Measurements from ENCODE around the gene MSH3. TPM values are rescaled to one million over a fixed set of nuclear protein-coding genes. Genes with fewer than 3 reads are reported as not detected.

MSH3 gene
- total RNA-seq, result 10 to 100 TPM; 14.6 to 15.5 (median 15.1) TPM

GRCh38 chr5:80654391-80655230 lies at the start of gene MSH3, which contains the start of gene DHFR:
TSS of gene MSH3 (plus strand) at chr5:80654652. CDS start at chr5:80654728, 76 bp downstream.
TSS of gene DHFR (minus strand) at chr5:80654983. CDS start at chr5:80654489, 494 bp downstream.
- DNase-seq (peak; percentile 82), ATAC-seq (peak; percentile 73 to 76)
- Mint-ChIP-seq H3K4me1 (ENCODE audit: low read depth) (peaks cover 22% of the 10 kb centered on the region), H3K27me3 (ENCODE audit: low read depth) (no peaks in the 10 kb centered on the region), H3K36me3 (ENCODE audit: insufficient read depth) (peaks cover 20% of the 10 kb centered on the region), H3K4me3 (peak within 1 kb of the TSS; percentile 85), H3K9me3 (no peaks in the 10 kb centered on the region)

GRCh38 chr5:80607343-80607742 lies 47.1 kb upstream of the MSH3 start:
- DNase-seq (no peak), ATAC-seq (no peak)
- Mint-ChIP-seq H3K4me3 (no peak overlapping the region), H3K9me3 (peaks cover 5% of the 10 kb centered on the region), H3K36me3 (ENCODE audit: insufficient read depth) (peaks cover 6% of the 10 kb centered on the region), H3K27me3 (ENCODE audit: low read depth) (no peaks in the 10 kb centered on the region), H3K4me1 (ENCODE audit: low read depth) (no peaks in the 10 kb centered on the region)

GRCh38 chr5:80607832-80608231 lies 46.6 kb upstream of the MSH3 start:
- Mint-ChIP-seq H3K4me3 (no peak overlapping the region), H3K36me3 (ENCODE audit: insufficient read depth) (peaks cover 6% of the 10 kb centered on the region), H3K9me3 (peaks cover 5% of the 10 kb centered on the region), H3K27me3 (ENCODE audit: low read depth) (no peaks in the 10 kb centered on the region), H3K4me1 (ENCODE audit: low read depth) (no peaks in the 10 kb centered on the region)
- no peak for DNase-seq
- no peak for ATAC-seq

- Mint-ChIP-seq H3K4me1 (ENCODE audit: low read depth) (no peaks in the 10 kb centered on the region), H3K9me3 (peaks cover 5% of the 10 kb centered on the region), H3K27me3 (ENCODE audit: low read depth) (no peaks in the 10 kb centered on the region), H3K4me3 (no peak overlapping the region), H3K36me3 (ENCODE audit: insufficient read depth) (peaks cover 6% of the 10 kb centered on the region)
- no peak for ATAC-seq
- DNase-seq, result no peak
Observed at GRCh38 chr5:80608731-80609130, 45.7 kb upstream of the MSH3 start.

GRCh38 chr5:80609692-80610091 lies 44.8 kb upstream of the MSH3 start:
- no peak for ATAC-seq

GRCh38 chr5:80615266-80615914 lies 39.1 kb upstream of the MSH3 start:
- no peak overlapping the region for H3K4me3 Mint-ChIP-seq
- peaks cover 2% of the 10 kb centered on the region for H3K36me3 Mint-ChIP-seq (ENCODE audit: insufficient read depth)
- DNase-seq, result no peak
- no peaks in the 10 kb centered on the region for H3K4me1 Mint-ChIP-seq (ENCODE audit: low read depth)
- ATAC-seq, result no peak
- H3K9me3 Mint-ChIP-seq, result no peaks in the 10 kb centered on the region
- H3K27me3 Mint-ChIP-seq (ENCODE audit: low read depth), result no peaks in the 10 kb centered on the region

More at GRCh38 chr5:80609692-80610091, 44.8 kb upstream of the MSH3 start:
- DNase-seq, result no peak
- Mint-ChIP-seq H3K4me3 (no peak overlapping the region), H3K36me3 (ENCODE audit: insufficient read depth) (peaks cover 6% of the 10 kb centered on the region), H3K4me1 (ENCODE audit: low read depth) (no peaks in the 10 kb centered on the region), H3K9me3 (peaks cover 5% of the 10 kb centered on the region), H3K27me3 (ENCODE audit: low read depth) (no peaks in the 10 kb centered on the region)

- Mint-ChIP-seq H3K36me3 (ENCODE audit: insufficient read depth) (peaks cover 14% of the 10 kb centered on the region), H3K9me3 (no peaks in the 10 kb centered on the region), H3K4me1 (ENCODE audit: low read depth) (no peaks in the 10 kb centered on the region), H3K27me3 (ENCODE audit: low read depth) (no peaks in the 10 kb centered on the region), H3K4me3 (no peak overlapping the region)
- ATAC-seq (no peak), DNase-seq (no peak)
Observed at GRCh38 chr5:80618438-80618837, 36.0 kb upstream of the MSH3 start.

GRCh38 chr5:80619086-80619485 lies 35.4 kb upstream of the MSH3 start:
- Mint-ChIP-seq H3K27me3 (ENCODE audit: low read depth) (no peaks in the 10 kb centered on the region), H3K9me3 (no peaks in the 10 kb centered on the region), H3K4me1 (ENCODE audit: low read depth) (no peaks in the 10 kb centered on the region), H3K4me3 (no peak overlapping the region), H3K36me3 (ENCODE audit: insufficient read depth) (peaks cover 14% of the 10 kb centered on the region)
- DNase-seq (no peak), ATAC-seq (no peak)

- no peaks in the 10 kb centered on the region for H3K4me1 Mint-ChIP-seq (ENCODE audit: low read depth)
- H3K4me3 Mint-ChIP-seq, result no peak overlapping the region
- ATAC-seq (no peak), DNase-seq (no peak)
- peaks cover 14% of the 10 kb centered on the region for H3K36me3 Mint-ChIP-seq (ENCODE audit: insufficient read depth)
- no peaks in the 10 kb centered on the region for H3K9me3 Mint-ChIP-seq
- H3K27me3 Mint-ChIP-seq (ENCODE audit: low read depth), result no peaks in the 10 kb centered on the region
Observed at GRCh38 chr5:80620211-80620610, 34.2 kb upstream of the MSH3 start.

- Mint-ChIP-seq H3K4me1 (ENCODE audit: low read depth) (no peaks in the 10 kb centered on the region), H3K27me3 (ENCODE audit: low read depth) (no peaks in the 10 kb centered on the region), H3K36me3 (ENCODE audit: insufficient read depth) (peaks cover 14% of the 10 kb centered on the region), H3K4me3 (no peak overlapping the region), H3K9me3 (no peaks in the 10 kb centered on the region)
- DNase-seq (no peak), ATAC-seq (no peak)
Observed at GRCh38 chr5:80622756-80623155, 31.7 kb upstream of the MSH3 start.

GRCh38 chr5:80623999-80624398 lies 30.5 kb upstream of the MSH3 start:
- H3K36me3 Mint-ChIP-seq (ENCODE audit: insufficient read depth), result peaks cover 11% of the 10 kb centered on the region
- ATAC-seq, result no peak
- no peak for DNase-seq
- H3K4me3 Mint-ChIP-seq, result no peak overlapping the region
- no peaks in the 10 kb centered on the region for H3K4me1 Mint-ChIP-seq (ENCODE audit: low read depth)
- H3K9me3 Mint-ChIP-seq, result no peaks in the 10 kb centered on the region
- no peaks in the 10 kb centered on the region for H3K27me3 Mint-ChIP-seq (ENCODE audit: low read depth)

- ATAC-seq (no peak), DNase-seq (no peak)
- Mint-ChIP-seq H3K4me1 (ENCODE audit: low read depth) (no peaks in the 10 kb centered on the region), H3K36me3 (ENCODE audit: insufficient read depth) (peaks cover 17% of the 10 kb centered on the region), H3K27me3 (ENCODE audit: low read depth) (no peaks in the 10 kb centered on the region), H3K9me3 (no peaks in the 10 kb centered on the region), H3K4me3 (no peak overlapping the region)
Observed at GRCh38 chr5:80625230-80625629, 29.2 kb upstream of the MSH3 start.

GRCh38 chr5:80629281-80629680 lies 25.2 kb upstream of the MSH3 start:
- no peak overlapping the region for H3K4me3 Mint-ChIP-seq
- H3K36me3 Mint-ChIP-seq (ENCODE audit: insufficient read depth), result peaks cover 13% of the 10 kb centered on the region
- no peaks in the 10 kb centered on the region for H3K27me3 Mint-ChIP-seq (ENCODE audit: low read depth)
- no peaks in the 10 kb centered on the region for H3K9me3 Mint-ChIP-seq
- ATAC-seq (no peak), DNase-seq (no peak)
- no peaks in the 10 kb centered on the region for H3K4me1 Mint-ChIP-seq (ENCODE audit: low read depth)

GRCh38 chr5:80631278-80632259 lies 22.9 kb upstream of the MSH3 start:
- H3K36me3 Mint-ChIP-seq (ENCODE audit: insufficient read depth), result peaks cover 13% of the 10 kb centered on the region
- H3K27me3 Mint-ChIP-seq (ENCODE audit: low read depth), result no peaks in the 10 kb centered on the region
- no peak overlapping the region for H3K4me3 Mint-ChIP-seq
- no peaks in the 10 kb centered on the region for H3K4me1 Mint-ChIP-seq (ENCODE audit: low read depth)
- H3K9me3 Mint-ChIP-seq, result no peaks in the 10 kb centered on the region
- ATAC-seq (no peak), DNase-seq (no peak)

Measured in activated T-cell treated with anti-CD3 and anti-CD28 coated beads, Interleukin-2, amount 50 U/mL, for 4 hours (primary cell).